A549 treated with AZD2906 at 1 μM for 4 hours (cell line): ENCODE measurements around the gene SYDE1. TPM values are rescaled to one million over a fixed set of nuclear protein-coding genes. Genes with fewer than 3 reads are reported as not detected.

ENCODE experiments used
- total RNA-seq: library from RNA; stranded (reverse); fragments of 200-300 nt; extraction: Qiagen RNA extraction; gene quantifications from 5 replicates; pipeline ENCODE4 v1.2.3, GENCODE V29; 2022

SYDE1 gene, protein sequence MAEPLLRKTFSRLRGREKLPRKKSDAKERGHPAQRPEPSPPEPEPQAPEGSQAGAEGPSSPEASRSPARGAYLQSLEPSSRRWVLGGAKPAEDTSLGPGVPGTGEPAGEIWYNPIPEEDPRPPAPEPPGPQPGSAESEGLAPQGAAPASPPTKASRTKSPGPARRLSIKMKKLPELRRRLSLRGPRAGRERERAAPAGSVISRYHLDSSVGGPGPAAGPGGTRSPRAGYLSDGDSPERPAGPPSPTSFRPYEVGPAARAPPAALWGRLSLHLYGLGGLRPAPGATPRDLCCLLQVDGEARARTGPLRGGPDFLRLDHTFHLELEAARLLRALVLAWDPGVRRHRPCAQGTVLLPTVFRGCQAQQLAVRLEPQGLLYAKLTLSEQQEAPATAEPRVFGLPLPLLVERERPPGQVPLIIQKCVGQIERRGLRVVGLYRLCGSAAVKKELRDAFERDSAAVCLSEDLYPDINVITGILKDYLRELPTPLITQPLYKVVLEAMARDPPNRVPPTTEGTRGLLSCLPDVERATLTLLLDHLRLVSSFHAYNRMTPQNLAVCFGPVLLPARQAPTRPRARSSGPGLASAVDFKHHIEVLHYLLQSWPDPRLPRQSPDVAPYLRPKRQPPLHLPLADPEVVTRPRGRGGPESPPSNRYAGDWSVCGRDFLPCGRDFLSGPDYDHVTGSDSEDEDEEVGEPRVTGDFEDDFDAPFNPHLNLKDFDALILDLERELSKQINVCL
- total RNA-seq = 15.9 to 20.7 TPM (median 18.4 TPM) in 5 replicates

DNA sequence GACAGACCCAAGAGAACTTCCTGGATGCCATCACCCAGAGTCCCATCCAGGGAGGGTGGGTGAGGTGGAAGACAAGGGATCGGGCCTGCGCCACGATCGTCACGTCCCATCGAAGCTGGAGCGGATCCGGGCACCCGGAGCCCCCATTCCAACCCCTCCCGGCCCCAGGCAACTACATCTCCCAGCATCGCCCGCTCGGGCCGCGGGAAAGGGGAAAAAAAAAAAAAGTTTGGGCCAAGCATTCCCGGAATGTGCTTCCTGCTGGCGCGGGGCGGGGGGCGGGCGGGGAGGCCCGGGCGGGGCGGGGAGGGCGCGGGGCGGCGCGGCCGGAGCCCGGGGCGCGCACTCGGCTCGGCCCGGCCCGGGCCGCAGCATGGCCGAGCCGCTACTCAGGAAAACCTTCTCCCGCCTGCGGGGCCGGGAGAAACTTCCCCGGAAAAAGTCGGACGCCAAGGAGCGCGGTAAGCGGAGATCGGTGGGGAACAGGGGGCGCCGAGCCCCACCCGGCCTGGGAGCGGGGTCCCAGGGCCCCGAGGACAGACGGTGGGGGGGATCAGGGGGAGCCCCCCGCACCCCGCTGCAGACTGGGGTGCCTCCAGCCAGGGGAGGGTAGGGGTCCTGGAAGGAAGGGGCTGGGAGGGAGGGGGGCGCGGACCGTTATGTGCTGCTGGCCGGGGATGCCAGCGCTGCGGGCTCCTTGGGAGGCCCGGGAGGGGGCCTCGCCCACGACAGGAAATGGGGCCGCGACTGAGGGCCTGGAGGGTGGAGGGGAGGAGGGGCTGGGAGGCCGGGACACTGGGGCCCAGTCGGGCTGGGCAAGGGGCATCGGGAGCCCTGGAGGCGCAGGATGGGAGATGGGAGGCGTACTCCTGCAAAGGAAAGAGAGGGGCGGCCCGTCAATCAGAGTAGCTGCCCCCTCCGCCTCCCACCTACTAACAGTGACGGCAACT lies at the start of gene SYDE1:
SYDE1 (plus strand) TSS at position 341 of the 950 bp plus-strand sequence; CDS start at position 374, 33 bp downstream.

DNA sequence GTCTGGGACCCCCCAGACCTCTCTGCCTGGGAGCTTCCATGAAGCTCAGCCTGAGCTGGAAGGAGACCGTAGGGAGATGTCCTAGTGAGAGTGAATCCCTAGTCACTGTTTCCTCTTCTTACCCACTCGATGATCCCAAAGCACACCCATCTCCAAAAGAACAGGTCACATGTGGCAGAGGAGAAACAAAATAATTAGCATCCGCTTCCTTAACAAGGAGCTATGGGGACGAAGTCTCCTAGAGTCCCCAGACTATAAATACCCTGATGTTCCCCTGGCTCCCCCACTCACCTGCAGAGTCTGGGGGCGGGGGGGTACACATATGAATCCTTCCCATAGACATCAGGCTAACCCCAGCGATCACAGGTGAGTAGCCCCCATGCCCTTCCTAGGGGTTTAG lies 25.3 kb upstream of the SYDE1 start, which contains the start of gene OR1I1:
OR1I1 (plus strand) TSS at position 301 of the 400 bp plus-strand sequence. CDS start 4,855 bp downstream, outside the sequence.

Other genes starting within 250 kb of the SYDE1 start
- not detected in 5 replicates for gene OR7A17, start 221.3 kb upstream of the SYDE1 start, total RNA-seq
- not detected in 5 replicates for gene OR7C2, start 165.9 kb upstream of the SYDE1 start, total RNA-seq
- gene SLC1A6, start 127.5 kb upstream of the SYDE1 start, total RNA-seq = not detected in 5 replicates
- gene CASP14, start 57.9 kb upstream of the SYDE1 start, total RNA-seq = not detected in 5 replicates
- not detected in 5 replicates for gene OR1I1, start 25.2 kb upstream of the SYDE1 start, total RNA-seq
- 12.7 to 20.0 TPM (median 17.7 TPM) in 5 replicates for gene NOTCH3, start 93.6 kb downstream of the SYDE1 start, total RNA-seq
- 0.05 to 0.09 TPM (median 0.06 TPM) in 4 of 5 replicates, not detected in the other for gene EPHX3, start 125.0 kb downstream of the SYDE1 start, total RNA-seq
- gene BRD4, start 225.1 kb downstream of the SYDE1 start, total RNA-seq = 24.6 to 27.4 TPM (median 26.5 TPM) in 5 replicates